Vagina (tissue), 2 donors: ENCODE measurements around the gene IL1RAPL1. TPM values are rescaled to one million over a fixed set of nuclear protein-coding genes. Genes with fewer than 3 reads are reported as not detected.

Experiments used
- DNase-seq, 2 donors: peaks; one replicate each; pipeline ENCODE4 v3.0.0-alpha.2; 2017; ENCODE audit errors: extremely low spot score in 2 of 2
- H3K27ac ChIP-seq: fragments of 200-600 bp; sonication (generic); one replicate; pipeline ENCODE4 v1.5.1; 2019
- H3K27me3 ChIP-seq: fragments of 200-600 bp; sonication (generic); one replicate; pipeline ENCODE4 v1.5.1; 2019
- H3K36me3 ChIP-seq, 2 donors: fragments of 200-600 bp; sonication (generic); one replicate each; pipeline ENCODE4 v1.5.1; 2017 to 2019
- H3K4me1 ChIP-seq: fragments of 200-600 bp; sonication (generic); one replicate; pipeline ENCODE4 v1.5.1; 2019
- H3K4me3 ChIP-seq, 2 donors: fragments of 200-600 bp; sonication (generic); 1 replicate in 1 of 2; 2 replicates in 1 of 2; pipeline ENCODE4 v1.5.1; 2016 to 2019
- H3K9me3 ChIP-seq: fragments of 200-600 bp; sonication (generic); one replicate; pipeline ENCODE4 v1.5.1; 2019
- POLR2A ChIP-seq, 2 donors: fragments of 450-650 bp; IDR thresholded peaks; one replicate each; pipeline ENCODE4 v1.6.1; 2017; ENCODE audit warnings: antibody characterized with exemption in 2 of 2, mild to moderate bottlenecking in 2 of 2, moderate library complexity in 2 of 2
- POLR2AphosphoS5 ChIP-seq, 2 donors: sonication (generic); formaldehyde crosslinking; IDR thresholded peaks; one replicate each; pipeline ENCODE4 v1.9.0; 2017; ENCODE audit warnings: antibody characterized with exemption in 2 of 2, mild to moderate bottlenecking in 2 of 2, low read depth in 1 of 2; ENCODE audit not compliant: insufficient read depth in 1 of 2
- intact Hi-C: fragments of 100-400 bp; cut with DNase I; formaldehyde crosslinking; loops from one replicate; pipeline ENCODE4 v1.15.1; 2023
- total RNA-seq: library from RNA; depleted of rRNA; stranded (reverse); fragments of >200 nt; gene quantifications from one replicate; pipeline ENCODE4 v1.2.3, GENCODE V29; 2016
- TF ChIP-seq, protein P1 (sequence below), 3 experiments: fragments of 450-650 bp in 2 of 3; fragments of 200-600 bp in 1 of 3; sonication (generic) in 1 of 3; IDR thresholded peaks; one replicate each; pipeline ENCODE4 v1.5.1; 2017 to 2019; ENCODE audit warnings: antibody characterized with exemption in 3 of 3, mild to moderate bottlenecking in 2 of 3, moderate library complexity in 2 of 3

The IL1RAPL1 gene
- total RNA-seq, 1 donor from 2014 or later, result not detected

DNA sequence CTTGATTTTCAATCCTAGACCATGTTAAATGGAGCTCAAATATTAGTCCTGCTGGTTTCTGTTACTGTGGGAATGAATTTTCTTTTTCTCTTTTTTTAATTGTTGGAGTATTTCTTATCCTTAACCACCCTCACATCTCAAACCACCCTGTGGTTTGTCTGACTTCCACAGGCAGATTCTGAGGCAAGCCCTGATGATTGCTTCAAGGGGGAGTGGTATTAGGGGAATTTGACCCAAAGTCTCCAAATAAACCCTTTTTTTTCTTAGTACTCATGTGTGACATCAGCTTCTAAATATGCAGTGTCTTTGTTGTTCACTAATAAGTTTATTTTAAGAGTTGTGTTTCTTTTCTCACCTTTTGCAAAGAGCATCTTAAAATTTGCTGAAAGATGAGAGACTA, 810.3 kb downstream of the IL1RAPL1 start:
- no peaks in the 10 kb centered on the region for H3K9me3 ChIP-seq
- H3K36me3 ChIP-seq, result no peaks in the 10 kb centered on the region
- intact Hi-C loops, result no loop called here
- H3K4me3 ChIP-seq, result no peak overlapping the region
- DNase-seq, result no peak
- H3K27ac ChIP-seq, result no peak overlapping the region
- no peak for TF ChIP-seq POLR2AphosphoS5 (IDR thresholded peaks at IDR 0.05; ENCODE audit: insufficient read depth in 1 of 2, low read depth in 1 of 2)
- TF ChIP-seq, protein P1, sequence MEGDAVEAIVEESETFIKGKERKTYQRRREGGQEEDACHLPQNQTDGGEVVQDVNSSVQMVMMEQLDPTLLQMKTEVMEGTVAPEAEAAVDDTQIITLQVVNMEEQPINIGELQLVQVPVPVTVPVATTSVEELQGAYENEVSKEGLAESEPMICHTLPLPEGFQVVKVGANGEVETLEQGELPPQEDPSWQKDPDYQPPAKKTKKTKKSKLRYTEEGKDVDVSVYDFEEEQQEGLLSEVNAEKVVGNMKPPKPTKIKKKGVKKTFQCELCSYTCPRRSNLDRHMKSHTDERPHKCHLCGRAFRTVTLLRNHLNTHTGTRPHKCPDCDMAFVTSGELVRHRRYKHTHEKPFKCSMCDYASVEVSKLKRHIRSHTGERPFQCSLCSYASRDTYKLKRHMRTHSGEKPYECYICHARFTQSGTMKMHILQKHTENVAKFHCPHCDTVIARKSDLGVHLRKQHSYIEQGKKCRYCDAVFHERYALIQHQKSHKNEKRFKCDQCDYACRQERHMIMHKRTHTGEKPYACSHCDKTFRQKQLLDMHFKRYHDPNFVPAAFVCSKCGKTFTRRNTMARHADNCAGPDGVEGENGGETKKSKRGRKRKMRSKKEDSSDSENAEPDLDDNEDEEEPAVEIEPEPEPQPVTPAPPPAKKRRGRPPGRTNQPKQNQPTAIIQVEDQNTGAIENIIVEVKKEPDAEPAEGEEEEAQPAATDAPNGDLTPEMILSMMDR (IDR thresholded peaks at IDR 0.05), result no peak
- TF ChIP-seq POLR2A (IDR thresholded peaks at IDR 0.05), result no peak
- no peaks in the 10 kb centered on the region for H3K4me1 ChIP-seq
- H3K27me3 ChIP-seq, result no peaks in the 10 kb centered on the region

DNA sequence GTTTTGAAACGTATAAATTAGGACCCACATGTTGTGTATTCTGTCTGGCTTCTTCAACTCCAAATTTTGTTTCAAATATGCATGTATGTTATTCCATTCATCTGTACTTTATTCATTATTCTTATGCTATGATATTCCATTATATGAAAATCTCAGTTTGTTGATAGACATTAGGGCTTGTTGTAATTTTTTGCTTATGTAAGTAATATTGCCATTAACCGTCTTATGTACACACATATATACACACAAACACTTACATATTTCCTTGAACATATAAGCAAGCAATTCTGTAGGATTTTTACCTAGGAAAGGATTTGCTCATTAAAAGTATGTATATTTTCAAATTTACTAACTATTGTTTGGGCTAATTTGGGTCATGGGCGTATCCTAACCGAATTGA, 820.1 kb downstream of the IL1RAPL1 start:
- Histone ChIP-seq H3K4me1 (no peaks in the 10 kb centered on the region), H3K27me3 (no peaks in the 10 kb centered on the region), H3K27ac (no peak overlapping the region), H3K36me3 (no peaks in the 10 kb centered on the region), H3K4me3 (no peak overlapping the region), H3K9me3 (no peaks in the 10 kb centered on the region)
- intact Hi-C loops, result no loop called here
- TF ChIP-seq POLR2A (IDR thresholded peaks at IDR 0.05) (no peak), POLR2AphosphoS5 (IDR thresholded peaks at IDR 0.05; ENCODE audit: insufficient read depth in 1 of 2, low read depth in 1 of 2) (no peak)
- TF ChIP-seq, protein P1 (IDR thresholded peaks at IDR 0.05), result no peak
- DNase-seq, result no peak

DNA sequence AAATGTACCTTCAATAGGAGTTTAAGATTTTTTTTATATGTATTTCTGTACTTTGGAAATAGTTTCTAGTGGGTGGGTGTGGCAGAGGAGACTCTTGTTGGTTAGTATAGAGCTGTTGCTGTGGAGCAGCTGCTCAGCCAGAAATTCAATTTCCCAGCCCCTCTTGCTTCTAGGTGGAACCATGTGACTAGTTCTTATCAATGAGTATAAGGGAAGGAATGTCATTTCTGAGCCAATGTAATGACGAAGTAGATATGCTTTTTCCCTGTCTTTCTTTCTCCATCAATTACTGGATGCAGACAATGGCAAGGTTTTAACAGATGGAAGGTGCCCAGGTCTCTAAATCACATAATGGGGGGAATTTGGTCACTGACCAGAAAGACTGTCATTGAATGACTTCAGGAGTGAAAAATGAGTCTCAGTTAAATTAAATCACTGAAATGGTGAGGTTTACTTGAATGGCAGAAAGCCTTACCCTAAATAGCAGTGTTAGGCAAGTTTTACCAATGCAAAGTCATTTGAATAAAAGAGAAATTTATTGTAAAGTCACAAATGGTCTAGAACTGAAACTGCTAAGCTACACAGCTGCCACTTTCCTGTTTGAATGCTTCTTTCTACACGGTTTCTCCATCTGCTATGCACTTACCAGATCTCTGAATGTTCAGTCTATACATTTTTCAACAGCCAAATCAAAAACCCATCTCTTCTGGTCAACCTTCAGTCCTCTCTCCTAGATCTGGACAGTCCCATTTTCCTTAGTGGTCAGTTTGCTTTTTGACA, 832.7 kb downstream of the IL1RAPL1 start:
- no peaks in the 10 kb centered on the region for H3K4me1 ChIP-seq
- H3K36me3 ChIP-seq, result no peaks in the 10 kb centered on the region
- no peak overlapping the region for H3K4me3 ChIP-seq
- no peak for DNase-seq
- H3K9me3 ChIP-seq, result no peaks in the 10 kb centered on the region
- intact Hi-C loops, result no loop called here
- no peak for TF ChIP-seq POLR2AphosphoS5 (IDR thresholded peaks at IDR 0.05; ENCODE audit: insufficient read depth in 1 of 2, low read depth in 1 of 2)
- TF ChIP-seq POLR2A (IDR thresholded peaks at IDR 0.05), result no peak
- TF ChIP-seq, protein P1 (IDR thresholded peaks at IDR 0.05), result no peak
- no peak overlapping the region for H3K27ac ChIP-seq
- H3K27me3 ChIP-seq, result no peaks in the 10 kb centered on the region

DNA sequence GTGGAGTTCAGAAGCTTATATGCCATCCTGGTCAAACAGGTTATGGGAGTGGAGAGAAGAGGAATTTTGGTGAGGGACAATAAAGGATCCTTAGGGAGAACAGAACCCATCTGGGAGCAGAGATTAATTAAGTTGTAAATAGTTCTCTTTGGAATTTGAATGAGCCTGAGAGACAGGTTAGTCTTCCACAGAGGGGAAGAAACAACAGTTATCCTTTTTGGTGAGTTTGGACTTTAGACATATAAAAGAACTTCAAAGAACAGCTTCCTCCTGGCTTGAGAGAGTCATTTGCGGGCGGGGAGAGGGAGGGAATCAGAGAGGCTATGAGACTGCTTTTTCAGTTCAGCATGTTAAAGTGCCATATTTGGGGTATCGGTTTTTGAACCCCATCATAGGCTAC, 834.8 kb downstream of the IL1RAPL1 start:
- no peaks in the 10 kb centered on the region for H3K27me3 ChIP-seq
- no peaks in the 10 kb centered on the region for H3K4me1 ChIP-seq
- DNase-seq, result no peak
- no peaks in the 10 kb centered on the region for H3K9me3 ChIP-seq
- intact Hi-C loops, result no loop called here
- no peaks in the 10 kb centered on the region for H3K36me3 ChIP-seq
- no peak overlapping the region for H3K4me3 ChIP-seq
- no peak overlapping the region for H3K27ac ChIP-seq
- TF ChIP-seq POLR2A (IDR thresholded peaks at IDR 0.05) (no peak), POLR2AphosphoS5 (IDR thresholded peaks at IDR 0.05; ENCODE audit: insufficient read depth in 1 of 2, low read depth in 1 of 2) (no peak)
- TF ChIP-seq, protein P1 (IDR thresholded peaks at IDR 0.05), result no peak

DNA sequence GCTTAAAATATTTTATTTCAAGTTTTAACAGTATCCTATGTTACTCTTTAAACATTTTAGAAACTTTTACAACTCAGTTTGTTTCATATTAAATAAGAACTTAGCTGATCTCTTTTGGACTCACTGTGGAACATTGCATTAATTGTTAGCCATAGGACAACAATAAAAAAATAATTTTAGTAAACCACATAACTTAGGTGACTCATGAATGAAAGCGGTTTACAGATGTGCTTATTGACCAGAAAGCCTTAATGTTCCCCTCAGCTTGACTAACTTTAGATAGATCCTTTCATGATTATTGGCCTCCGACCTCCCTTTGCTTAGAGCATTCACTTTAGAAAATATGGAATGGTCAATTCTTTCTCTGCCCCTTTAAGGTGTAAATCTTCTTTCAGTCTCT, 844.6 kb downstream of the IL1RAPL1 start:
- Histone ChIP-seq H3K27me3 (no peaks in the 10 kb centered on the region), H3K9me3 (no peaks in the 10 kb centered on the region), H3K4me1 (no peaks in the 10 kb centered on the region), H3K27ac (no peak overlapping the region), H3K36me3 (no peaks in the 10 kb centered on the region), H3K4me3 (no peak overlapping the region)
- TF ChIP-seq, protein P1 (IDR thresholded peaks at IDR 0.05), result no peak
- TF ChIP-seq POLR2A (IDR thresholded peaks at IDR 0.05) (no peak), POLR2AphosphoS5 (IDR thresholded peaks at IDR 0.05; ENCODE audit: insufficient read depth in 1 of 2, low read depth in 1 of 2) (no peak)
- intact Hi-C loops, result no loop called here
- DNase-seq, result no peak
